ENCODE measurements around the gene KSR2. TPM values are rescaled to one million over a fixed set of nuclear protein-coding genes. Genes with fewer than 3 reads are reported as not detected.

The KSR2 gene
- total and polyA plus RNA-seq, 9 donors, result under 0.01 to 0.15 (median 0.08) TPM; not detected in 4

DNA sequence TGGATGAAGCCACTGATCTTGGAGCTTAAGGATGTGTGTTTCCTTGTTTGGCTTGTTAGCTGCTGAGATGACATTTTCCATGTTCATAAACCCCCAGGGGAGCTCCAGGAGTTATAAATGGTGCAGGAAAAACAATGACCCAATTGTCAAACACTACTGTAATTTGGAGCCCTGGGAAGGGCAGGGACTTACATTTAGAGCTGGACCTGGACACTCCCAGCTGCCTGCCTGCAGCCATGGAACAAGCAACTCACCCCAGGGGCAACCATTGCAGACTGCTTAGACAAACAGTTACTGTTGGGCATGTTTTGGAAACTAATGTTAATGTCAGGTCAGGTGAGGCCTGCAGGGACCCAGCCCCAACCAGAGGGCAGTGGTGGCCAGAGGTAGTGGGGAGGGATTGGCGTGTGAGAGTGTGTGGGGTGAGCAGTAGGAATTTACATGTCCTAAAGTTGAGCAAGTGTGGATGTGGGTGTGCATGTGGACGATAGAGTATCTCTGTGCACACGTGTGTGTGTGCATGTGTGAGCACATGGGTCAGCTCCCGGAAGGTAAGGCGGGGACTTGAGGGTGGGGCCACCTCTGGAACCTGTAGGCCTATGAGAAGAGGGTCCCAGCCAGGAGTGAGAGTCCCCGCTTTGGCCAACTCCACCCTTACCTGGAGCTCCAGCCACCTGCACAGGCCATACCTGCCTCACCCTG, 521.0 kb downstream of the KSR2 start:
- H3K27ac ChIP-seq, result no peak overlapping the region
- 76 to 92% (median 80%) methylated on average over 6 of the region's 6 CpGs for WGBS, 3 donors
- intact Hi-C loops (cut with DNase I), result no loop called here

DNA sequence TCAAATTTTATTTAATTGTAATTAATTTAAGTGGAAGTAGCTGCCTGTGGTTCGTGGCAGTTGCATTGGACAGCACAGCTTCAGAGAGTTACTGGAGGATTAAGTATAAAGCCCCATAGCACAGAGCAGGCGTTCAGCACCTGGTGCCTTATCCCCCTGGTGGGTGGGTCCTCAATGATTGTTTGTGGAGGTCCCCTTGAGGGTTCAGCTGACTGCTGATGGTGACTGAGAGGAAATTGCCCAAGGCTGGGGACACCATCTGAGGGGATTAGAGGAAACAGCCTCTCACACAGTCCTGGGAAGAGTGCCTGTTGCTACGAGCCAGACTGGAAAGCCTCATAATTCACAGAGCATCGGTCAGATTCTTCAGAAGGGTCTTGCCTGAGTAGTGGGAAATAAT, 524.0 kb downstream of the KSR2 start:
- Histone ChIP-seq H3K4me3 (no peak overlapping the region), H3K4me1 (ENCODE audit: insufficient read depth) (no peaks in the 10 kb centered on the region), H3K27ac (no peak overlapping the region), H3K27me3 (no peaks in the 10 kb centered on the region), H3K36me3 (no peaks in the 10 kb centered on the region), H3K9me3 (no peaks in the 10 kb centered on the region)
- DNase-seq, result no peak
- 24 to 31% (median 27%) methylated on average over 4 of the region's 4 CpGs for WGBS, 3 donors
- intact Hi-C loops (cut with DNase I), result no loop called here
- no peak for TF ChIP-seq POLR2A (IDR thresholded peaks at IDR 0.05)
- no peak for TF ChIP-seq EP300 (IDR thresholded peaks at IDR 0.05)
- TF ChIP-seq, protein P1, sequence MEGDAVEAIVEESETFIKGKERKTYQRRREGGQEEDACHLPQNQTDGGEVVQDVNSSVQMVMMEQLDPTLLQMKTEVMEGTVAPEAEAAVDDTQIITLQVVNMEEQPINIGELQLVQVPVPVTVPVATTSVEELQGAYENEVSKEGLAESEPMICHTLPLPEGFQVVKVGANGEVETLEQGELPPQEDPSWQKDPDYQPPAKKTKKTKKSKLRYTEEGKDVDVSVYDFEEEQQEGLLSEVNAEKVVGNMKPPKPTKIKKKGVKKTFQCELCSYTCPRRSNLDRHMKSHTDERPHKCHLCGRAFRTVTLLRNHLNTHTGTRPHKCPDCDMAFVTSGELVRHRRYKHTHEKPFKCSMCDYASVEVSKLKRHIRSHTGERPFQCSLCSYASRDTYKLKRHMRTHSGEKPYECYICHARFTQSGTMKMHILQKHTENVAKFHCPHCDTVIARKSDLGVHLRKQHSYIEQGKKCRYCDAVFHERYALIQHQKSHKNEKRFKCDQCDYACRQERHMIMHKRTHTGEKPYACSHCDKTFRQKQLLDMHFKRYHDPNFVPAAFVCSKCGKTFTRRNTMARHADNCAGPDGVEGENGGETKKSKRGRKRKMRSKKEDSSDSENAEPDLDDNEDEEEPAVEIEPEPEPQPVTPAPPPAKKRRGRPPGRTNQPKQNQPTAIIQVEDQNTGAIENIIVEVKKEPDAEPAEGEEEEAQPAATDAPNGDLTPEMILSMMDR (IDR thresholded peaks at IDR 0.05), result no peak

More for the DNA sequence above, 521.0 kb downstream of the KSR2 start:
- H3K9me3 ChIP-seq, result no peaks in the 10 kb centered on the region
- no peaks in the 10 kb centered on the region for H3K27me3 ChIP-seq
- DNase-seq, result no peak
- H3K4me3 ChIP-seq, result no peak overlapping the region
- no peaks in the 10 kb centered on the region for H3K4me1 ChIP-seq (ENCODE audit: insufficient read depth)
- TF ChIP-seq EP300 (IDR thresholded peaks at IDR 0.05) (no peak), POLR2A (IDR thresholded peaks at IDR 0.05) (no peak)
- TF ChIP-seq, protein P1 (IDR thresholded peaks at IDR 0.05), result no peak
- H3K36me3 ChIP-seq, result no peaks in the 10 kb centered on the region

DNA sequence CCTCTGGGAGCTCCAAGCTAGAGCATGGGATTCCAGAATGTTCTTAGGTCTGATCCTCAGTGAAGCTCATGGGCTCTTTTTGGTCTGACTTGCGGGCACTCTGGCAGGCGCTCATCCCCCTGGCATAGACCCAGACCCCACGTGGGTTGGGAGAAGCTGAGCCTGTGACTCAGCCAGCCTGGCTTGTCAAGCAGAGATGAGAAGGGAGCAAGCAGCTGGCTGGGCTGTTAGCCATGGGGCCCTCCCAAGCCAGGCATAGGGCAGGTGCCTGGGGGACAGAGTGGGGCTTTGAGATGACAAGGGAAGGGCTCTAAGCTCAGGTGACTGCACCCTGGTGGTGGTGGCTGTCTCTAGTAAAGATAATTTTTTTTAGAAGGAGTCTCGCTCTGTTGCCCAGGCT, 527.0 kb downstream of the KSR2 start:
- 45 to 63% (median 50%) methylated on average over 4 of the region's 4 CpGs for WGBS, 3 donors
- H3K9me3 ChIP-seq, result no peaks in the 10 kb centered on the region
- TF ChIP-seq POLR2A (IDR thresholded peaks at IDR 0.05), result no peak
- no peak for TF ChIP-seq EP300 (IDR thresholded peaks at IDR 0.05)
- TF ChIP-seq, protein P1 (IDR thresholded peaks at IDR 0.05), result no peak
- no peaks in the 10 kb centered on the region for H3K27me3 ChIP-seq
- no peaks in the 10 kb centered on the region for H3K4me1 ChIP-seq (ENCODE audit: insufficient read depth)
- no peak overlapping the region for H3K4me3 ChIP-seq
- no peaks in the 10 kb centered on the region for H3K36me3 ChIP-seq
- H3K27ac ChIP-seq, result no peak overlapping the region
- intact Hi-C loops (cut with DNase I), result no loop called here
- no peak for DNase-seq

GRCh38 chr12:117440384-117440783, 528.4 kb downstream of the KSR2 start:
- no peaks in the 10 kb centered on the region for H3K27me3 ChIP-seq
- WGBS, 3 donors, result 79 to 88% (median 81%) methylated on average over 2 of the region's 2 CpGs
- intact Hi-C loops (cut with DNase I), result no loop called here
- no peak overlapping the region for H3K4me3 ChIP-seq
- no peaks in the 10 kb centered on the region for H3K9me3 ChIP-seq
- no peak overlapping the region for H3K27ac ChIP-seq
- no peak for TF ChIP-seq POLR2A (IDR thresholded peaks at IDR 0.05)
- no peak for TF ChIP-seq EP300 (IDR thresholded peaks at IDR 0.05)
- DNase-seq, result no peak
- H3K36me3 ChIP-seq, result no peaks in the 10 kb centered on the region
- no peaks in the 10 kb centered on the region for H3K4me1 ChIP-seq (ENCODE audit: insufficient read depth)

DNA sequence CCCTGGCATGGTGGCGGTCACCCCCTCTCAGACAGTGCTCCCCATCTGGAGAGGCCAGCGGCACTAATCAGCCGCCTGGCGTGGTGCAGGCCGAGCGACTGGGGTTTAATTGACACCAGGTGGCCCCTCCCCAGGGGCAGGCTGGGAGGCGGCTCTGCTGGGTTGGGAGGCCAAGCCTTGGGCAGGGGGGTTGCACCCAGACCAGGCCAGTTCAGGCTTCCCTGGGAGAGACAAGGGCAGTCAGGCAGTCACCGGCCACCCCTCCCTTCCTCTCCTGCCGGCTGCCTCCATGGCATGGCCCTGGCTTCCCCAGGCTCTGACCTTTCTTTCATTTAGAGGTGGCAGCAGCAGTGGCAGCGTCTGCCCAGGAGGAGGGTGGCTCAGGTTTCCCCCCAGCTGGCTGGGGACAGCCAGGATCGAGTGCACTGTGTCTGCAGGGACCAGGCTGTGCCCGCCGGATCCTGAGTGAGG, 529.2 kb downstream of the KSR2 start:
- TF ChIP-seq EP300 (IDR thresholded peaks at IDR 0.05) (no peak), POLR2A (IDR thresholded peaks at IDR 0.05) (no peak)
- TF ChIP-seq, protein P1 (IDR thresholded peaks at IDR 0.05), result no peak
- H3K4me3 ChIP-seq, result no peak overlapping the region
- WGBS, 3 donors, result 37 to 51% (median 40%) methylated on average over 7 to 13 of the region's 13 CpGs
- no peaks in the 10 kb centered on the region for H3K27me3 ChIP-seq
- no peak overlapping the region for H3K27ac ChIP-seq
- no peak for DNase-seq
- H3K4me1 ChIP-seq (ENCODE audit: insufficient read depth), result no peaks in the 10 kb centered on the region
- intact Hi-C loops (cut with DNase I), result no loop called here
- no peaks in the 10 kb centered on the region for H3K36me3 ChIP-seq
- H3K9me3 ChIP-seq, result no peaks in the 10 kb centered on the region

Measured in ovary (tissue), 9 donors.